ENCODE measurements around the gene CATSPERZ. TPM values are rescaled to one million over a fixed set of nuclear protein-coding genes. Genes with fewer than 3 reads are reported as not detected.

The CATSPERZ gene
- total and polyA plus RNA-seq, 9 of the 15 experiments (the other 6 are each of a cell fraction or from before 2014, with no cell fraction given), result 0.86 to 8.5 (median 3.5) TPM

GRCh38 chr11:64333556-64333955, 33.4 kb downstream of the CATSPERZ start (continued):
- TF ChIP-seq RREB1 (CRISPR knock-in tag; IDR thresholded peaks at IDR 0.05) (no peak), RFX5 (IDR thresholded peaks at IDR 0.05; ENCODE audit: low read depth, low read length) (no peak), BHLHE40 (IDR thresholded peaks at IDR 0.05; ENCODE audit: low read length) (no peak), MTA1 (IDR thresholded peaks at IDR 0.05; ENCODE audit: borderline replicate concordance) (no peak), ADNP (tag; IDR thresholded peaks at IDR 0.05) (no peak), HDAC3 (IDR thresholded peaks at IDR 0.05; ENCODE audit: borderline replicate concordance, partially characterized antibody) (no peak), HNRNPUL1 (IDR thresholded peaks at IDR 0.05; ENCODE audit: low read length) (no peak), ARID4B (CRISPR knock-in tag; IDR thresholded peaks at IDR 0.05) (no peak), CHD1 (IDR thresholded peaks at IDR 0.05; ENCODE audit: low read length) (no peak), MYC (IDR thresholded peaks at IDR 0.05; ENCODE audit: low read depth, low read length) (0 out of 2 replicates have a peak, but pooled peaks have one; percentile 14), MYC (CRISPR knock-in tag; IDR thresholded peaks at IDR 0.05; ENCODE audit: borderline replicate concordance, low read depth) (no peak), KAT8 (IDR thresholded peaks at IDR 0.05; ENCODE audit: low read depth) (no peak), IRF9 (tag; IDR thresholded peaks at IDR 0.05) (no peak), ZNF717 (CRISPR knock-in tag; IDR thresholded peaks at IDR 0.05) (no peak)
